ENCODE results near the gene ZDHHC3. TPM values are rescaled to one million over a fixed set of nuclear protein-coding genes. Genes with fewer than 3 reads are reported as not detected.
"Not testable (repeated sequence)": the region's sequence is repeated elsewhere in the genome, so short reads cannot be mapped to it uniquely, and the experiment has no call there.

ZDHHC3 gene
- total RNA-seq, 2 donors from 2014 or later = 40.6 to 60.5 TPM

- no peaks in the 10 kb centered on the region for H3K9me3 ChIP-seq
- no peaks in the 10 kb centered on the region for H3K4me1 ChIP-seq
- DNase-seq (ENCODE audit: low spot score) = no peak
- H3K27ac ChIP-seq = no peak overlapping the region
- peaks cover 19% of the 10 kb centered on the region for H3K36me3 ChIP-seq
- no peak for TF ChIP-seq CTCF (IDR thresholded peaks at IDR 0.05)
- no peak overlapping the region for H3K4me3 ChIP-seq
- no peaks in the 10 kb centered on the region for H3K27me3 ChIP-seq
Observed at GRCh38 chr3:44955917-44956316, 20.1 kb downstream of the ZDHHC3 start.

GRCh38 chr3:44954962-44955361 is 21.0 kb downstream of the ZDHHC3 start:
- H3K36me3 ChIP-seq = peaks cover 19% of the 10 kb centered on the region
- H3K4me1 ChIP-seq = no peaks in the 10 kb centered on the region
- TF ChIP-seq CTCF (IDR thresholded peaks at IDR 0.05) = no peak
- no peak overlapping the region for H3K4me3 ChIP-seq
- no peak for DNase-seq (ENCODE audit: low spot score)
- H3K27me3 ChIP-seq = no peaks in the 10 kb centered on the region
- H3K27ac ChIP-seq = no peak overlapping the region
- no peaks in the 10 kb centered on the region for H3K9me3 ChIP-seq

GRCh38 chr3:44954304-44954703 is 21.7 kb downstream of the ZDHHC3 start:
- Histone ChIP-seq H3K4me1 (no peaks in the 10 kb centered on the region), H3K4me3 (no peak overlapping the region), H3K27ac (no peak overlapping the region), H3K27me3 (no peaks in the 10 kb centered on the region), H3K9me3 (no peaks in the 10 kb centered on the region), H3K36me3 (peaks cover 19% of the 10 kb centered on the region)
- no peak for DNase-seq (ENCODE audit: low spot score)
- TF ChIP-seq CTCF (IDR thresholded peaks at IDR 0.05) = no peak

- no peak overlapping the region for H3K27ac ChIP-seq
- TF ChIP-seq CTCF (IDR thresholded peaks at IDR 0.05) = no peak
- H3K4me1 ChIP-seq = no peaks in the 10 kb centered on the region
- H3K27me3 ChIP-seq = no peaks in the 10 kb centered on the region
- DNase-seq (ENCODE audit: low spot score) = no peak
- peaks cover 5% of the 10 kb centered on the region for H3K36me3 ChIP-seq
- H3K9me3 ChIP-seq = no peaks in the 10 kb centered on the region
- H3K4me3 ChIP-seq = no peak overlapping the region
Observed at GRCh38 chr3:44952689-44953088, 23.3 kb downstream of the ZDHHC3 start.

GRCh38 chr3:44950275-44950734 is 25.7 kb downstream of the ZDHHC3 start:
- Histone ChIP-seq H3K27ac (no peak overlapping the region), H3K27me3 (no peaks in the 10 kb centered on the region), H3K36me3 (peaks cover 5% of the 10 kb centered on the region), H3K9me3 (no peaks in the 10 kb centered on the region), H3K4me1 (no peaks in the 10 kb centered on the region), H3K4me3 (no peak overlapping the region)
- no peak for TF ChIP-seq CTCF (IDR thresholded peaks at IDR 0.05)
- DNase-seq (ENCODE audit: low spot score) = no peak

GRCh38 chr3:44949770-44950169 is 26.2 kb downstream of the ZDHHC3 start:
- not testable (repeated sequence) for H3K4me1 ChIP-seq; DNase-seq (ENCODE audit: low spot score); H3K27ac ChIP-seq; H3K36me3 ChIP-seq; H3K4me3 ChIP-seq; H3K9me3 ChIP-seq; H3K27me3 ChIP-seq

Measured in right atrium auricular region (tissue), 2 donors.